ENCODE results near the gene CYB5D1. TPM values are rescaled to one million over a fixed set of nuclear protein-coding genes. Genes with fewer than 3 reads are reported as not detected.

Gene CYB5D1
- total RNA-seq, 2 experiments from 2014 or later, result 7.3 to 7.9 TPM

DNA sequence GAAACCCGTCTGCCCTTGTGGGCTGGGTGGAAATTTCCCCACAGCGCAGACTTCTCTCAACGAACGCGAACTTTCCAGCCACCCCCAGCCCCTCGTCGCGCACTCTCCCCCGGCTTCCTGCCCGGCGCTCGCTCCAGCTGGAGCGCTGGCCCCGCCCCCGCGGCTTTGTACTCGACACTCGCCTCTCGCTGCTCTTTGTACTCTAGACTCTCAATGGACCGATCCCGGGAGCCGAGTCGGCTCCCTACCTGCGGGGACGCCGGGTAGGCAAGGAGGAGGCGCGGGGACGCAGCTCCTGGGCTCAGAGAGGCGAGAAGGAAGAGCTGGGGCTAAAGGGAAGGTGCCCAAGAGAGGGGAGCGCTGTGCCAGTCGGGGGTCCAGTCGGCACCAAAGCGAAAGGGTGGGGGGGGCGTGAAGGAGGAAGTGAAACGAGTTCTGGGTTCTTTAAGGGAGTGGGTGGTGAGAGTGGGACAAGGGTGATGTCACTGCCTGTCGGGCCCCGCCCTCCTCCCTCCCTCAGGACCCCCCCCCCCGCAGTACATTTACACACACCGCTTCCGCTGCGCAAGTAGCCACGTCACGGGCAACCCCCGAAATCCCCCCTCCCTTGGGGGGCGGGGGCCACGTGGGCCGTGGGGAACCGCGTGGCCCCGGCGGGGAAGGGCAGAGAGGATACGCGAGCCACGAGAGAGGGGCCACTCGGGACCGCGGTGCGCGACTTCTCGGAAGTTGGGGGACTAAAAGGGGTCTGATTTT, 14.1 kb upstream of the CYB5D1 start:
- H3K27me3 Mint-ChIP-seq, result no peaks in the 10 kb centered on the region
- H3K4me3 Mint-ChIP-seq, result peak overlapping the region; percentile 100
- peaks cover 37% of the 10 kb centered on the region for H3K4me1 Mint-ChIP-seq
- POLR2A ChIA-PET, result interaction anchor here (1.0 to 1.7 kb wide), 5 partner anchors 9 to 602 kb away, joined by 3 to 6 read pairs (median 3); partner anchors contain the start of genes KDM6B and NAA38
- ATAC-seq (ENCODE audit: low read depth) (peak; percentile 16), DNase-seq (peak; percentile 82)
- peak overlapping the region; percentile 99 for H3K27ac Mint-ChIP-seq
- peaks cover 2% of the 10 kb centered on the region for H3K36me3 Mint-ChIP-seq
- H3K9me3 Mint-ChIP-seq, result no peaks in the 10 kb centered on the region

DNA sequence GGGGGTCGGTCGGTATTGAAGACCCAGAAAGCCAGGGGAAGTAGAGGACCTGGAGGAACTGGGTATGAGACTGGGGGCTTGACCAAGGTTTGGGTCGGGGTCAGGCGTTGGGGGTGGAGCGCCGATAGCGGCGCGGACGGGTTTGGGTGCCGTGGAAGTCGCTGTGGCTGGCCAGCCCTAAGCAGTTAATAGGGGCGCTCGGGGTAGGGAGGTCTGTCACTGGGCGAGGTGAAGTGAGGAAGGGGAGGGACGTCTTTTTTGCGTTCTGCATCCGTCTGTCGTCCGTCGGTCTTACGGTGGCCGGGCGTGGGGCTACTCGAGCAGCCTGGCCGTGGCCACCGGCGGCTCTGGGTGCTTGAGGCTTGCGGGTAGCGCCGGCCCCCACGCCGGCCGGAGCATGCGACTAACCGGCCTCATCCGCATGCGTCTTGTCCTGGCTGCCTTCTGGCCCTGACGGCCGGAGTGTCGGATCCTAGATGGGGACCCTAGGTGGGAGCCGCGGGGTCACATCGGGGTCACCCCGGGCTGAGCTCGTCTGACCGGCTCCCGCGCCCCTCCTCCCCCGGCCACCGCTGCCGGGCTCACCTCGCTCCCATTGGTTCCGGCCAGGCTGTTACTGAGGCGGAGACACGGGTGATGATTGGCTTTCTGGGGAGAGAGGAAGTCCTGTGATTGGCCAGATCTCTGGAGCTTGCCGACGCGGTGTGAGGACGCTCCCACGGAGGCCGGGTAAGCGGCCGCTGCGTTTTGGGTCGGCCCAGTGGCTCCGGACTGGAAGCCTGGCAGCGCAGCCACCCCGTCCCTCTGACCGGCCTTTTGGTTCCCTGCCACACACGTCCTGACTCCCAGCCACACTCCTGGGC, 13.3 kb upstream of the CYB5D1 start:
- peak; percentile 66 for ATAC-seq (ENCODE audit: low read depth)
- Mint-ChIP-seq H3K36me3 (peaks cover 2% of the 10 kb centered on the region), H3K27me3 (no peaks in the 10 kb centered on the region), H3K9me3 (no peaks in the 10 kb centered on the region), H3K4me3 (peak overlapping the region; percentile 100), H3K27ac (peak overlapping the region; percentile 99), H3K4me1 (peaks cover 30% of the 10 kb centered on the region)
- POLR2A ChIA-PET, result interaction anchor here (0.8 to 1.7 kb wide), 7 partner anchors 10 to 329 kb away, joined by 3 to 18 read pairs (median 6); partner anchors contain the start of genes KDM6B, NAA38 and RNF227
- DNase-seq, result peak; percentile 82

DNA sequence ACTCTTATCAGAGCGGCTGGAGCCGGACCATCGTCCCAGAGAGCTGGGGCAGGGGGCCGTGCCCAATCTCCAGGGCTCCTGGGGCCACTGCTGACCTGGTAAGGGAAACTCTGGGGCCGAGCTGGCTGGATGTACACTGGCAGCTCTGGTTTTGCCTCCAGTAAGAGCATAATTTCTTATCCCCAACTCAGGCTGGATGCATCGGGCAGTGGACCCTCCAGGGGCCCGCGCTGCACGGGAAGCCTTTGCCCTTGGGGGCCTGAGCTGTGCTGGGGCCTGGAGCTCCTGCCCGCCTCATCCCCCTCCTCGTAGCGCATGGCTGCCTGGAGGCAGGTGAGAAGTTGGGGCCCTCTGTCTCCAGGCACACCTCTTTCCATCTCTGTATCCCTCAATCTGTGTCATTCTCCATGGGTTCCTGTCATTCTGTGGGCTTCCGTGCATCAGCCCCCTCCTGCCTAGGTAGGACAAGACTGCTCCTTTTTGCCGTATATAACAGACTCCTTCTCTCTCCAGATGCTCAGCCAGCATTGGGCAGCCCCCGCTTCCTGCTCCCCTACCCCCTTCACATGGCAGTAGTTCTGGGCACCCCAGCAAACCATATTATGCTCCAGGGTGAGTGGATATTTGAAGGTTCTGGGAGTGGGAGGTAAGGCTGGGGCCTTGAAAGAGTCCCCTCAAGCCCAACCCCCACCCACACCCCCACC, 12.3 kb upstream of the CYB5D1 start:
- no peaks in the 10 kb centered on the region for H3K9me3 Mint-ChIP-seq
- peak overlapping the region; percentile 100 for H3K4me3 Mint-ChIP-seq
- DNase-seq (no peak), ATAC-seq (ENCODE audit: low read depth) (no peak)
- POLR2A ChIA-PET, result interaction anchor here (0.8 to 1.5 kb wide), 6 partner anchors 11 to 328 kb away, joined by 3 to 18 read pairs (median 5); partner anchors contain the start of genes KDM6B, NAA38 and RNF227
- H3K4me1 Mint-ChIP-seq, result peaks cover 25% of the 10 kb centered on the region
- no peaks in the 10 kb centered on the region for H3K27me3 Mint-ChIP-seq
- peaks cover 2% of the 10 kb centered on the region for H3K36me3 Mint-ChIP-seq
- peak overlapping the region; percentile 99 for H3K27ac Mint-ChIP-seq

DNA sequence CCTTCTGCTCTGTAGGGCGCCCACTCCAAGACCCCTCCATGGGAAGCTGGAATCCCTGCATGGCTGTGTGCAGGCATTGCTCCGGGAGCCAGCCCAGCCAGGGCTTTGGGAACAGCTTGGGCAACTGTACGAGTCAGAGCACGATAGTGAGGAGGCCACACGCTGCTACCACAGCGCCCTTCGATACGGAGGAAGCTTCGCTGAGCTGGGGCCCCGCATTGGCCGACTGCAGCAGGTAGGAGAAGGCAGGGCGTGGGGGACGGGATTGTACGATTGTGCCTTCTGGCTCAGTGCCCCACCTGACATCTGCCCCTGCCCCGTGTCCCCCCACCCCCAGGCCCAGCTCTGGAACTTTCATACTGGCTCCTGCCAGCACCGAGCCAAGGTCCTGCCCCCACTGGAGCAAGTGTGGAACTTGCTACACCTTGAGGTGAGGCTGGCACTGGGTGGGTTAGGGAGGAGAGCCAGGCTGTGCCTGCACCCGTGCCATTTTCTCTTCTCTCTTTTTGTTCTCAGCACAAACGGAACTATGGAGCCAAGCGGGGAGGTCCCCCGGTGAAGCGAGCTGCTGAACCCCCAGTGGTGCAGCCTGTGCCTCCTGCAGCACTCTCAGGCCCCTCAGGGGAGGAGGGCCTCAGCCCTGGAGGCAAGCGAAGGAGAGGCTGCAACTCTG, 11.6 kb upstream of the CYB5D1 start:
- H3K27ac Mint-ChIP-seq, result no peak overlapping the region
- H3K9me3 Mint-ChIP-seq, result no peaks in the 10 kb centered on the region
- H3K4me1 Mint-ChIP-seq, result peaks cover 24% of the 10 kb centered on the region
- no peak for ATAC-seq (ENCODE audit: low read depth)
- POLR2A ChIA-PET, result interaction anchor here (1.5 kb wide), 1 partner anchor 40 kb away, joined by 4 read pairs; no protein-coding TSS in a partner anchor
- H3K4me3 Mint-ChIP-seq, result no peak overlapping the region
- no peaks in the 10 kb centered on the region for H3K27me3 Mint-ChIP-seq
- no peak for DNase-seq
- H3K36me3 Mint-ChIP-seq, result peaks cover 2% of the 10 kb centered on the region

DNA sequence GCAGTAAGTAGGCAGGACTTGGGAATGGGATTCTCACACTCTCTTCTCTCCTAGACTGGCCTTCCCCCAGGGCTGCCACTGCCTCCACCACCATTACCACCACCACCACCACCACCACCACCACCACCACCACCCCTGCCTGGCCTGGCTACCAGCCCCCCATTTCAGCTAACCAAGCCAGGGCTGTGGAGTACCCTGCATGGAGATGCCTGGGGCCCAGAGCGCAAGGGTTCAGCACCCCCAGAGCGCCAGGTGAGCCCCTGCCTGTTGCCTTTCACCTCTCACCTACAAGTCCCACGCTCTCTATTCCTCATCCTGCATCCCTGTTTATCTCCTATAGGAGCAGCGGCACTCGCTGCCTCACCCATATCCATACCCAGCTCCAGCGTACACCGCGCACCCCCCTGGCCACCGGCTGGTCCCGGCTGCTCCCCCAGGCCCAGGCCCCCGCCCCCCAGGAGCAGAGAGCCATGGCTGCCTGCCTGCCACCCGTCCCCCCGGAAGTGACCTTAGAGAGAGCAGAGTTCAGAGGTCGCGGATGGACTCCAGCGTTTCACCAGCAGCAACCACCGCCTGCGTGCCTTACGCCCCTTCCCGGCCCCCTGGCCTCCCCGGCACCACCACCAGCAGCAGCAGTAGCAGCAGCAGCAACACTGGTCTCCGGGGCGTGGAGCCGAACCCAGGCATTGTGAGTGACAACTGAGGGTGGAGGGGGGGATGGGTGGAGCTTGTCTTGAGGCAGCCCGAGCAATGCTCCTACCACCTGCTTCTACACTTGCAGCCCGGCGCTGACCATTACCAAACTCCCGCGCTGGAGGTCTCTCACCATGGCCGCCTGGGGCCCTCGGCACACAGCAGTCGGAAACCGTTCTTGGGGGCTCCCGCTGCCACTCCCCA, 10.8 kb upstream of the CYB5D1 start:
- peaks cover 2% of the 10 kb centered on the region for H3K36me3 Mint-ChIP-seq
- H3K9me3 Mint-ChIP-seq, result no peaks in the 10 kb centered on the region
- no peak overlapping the region for H3K27ac Mint-ChIP-seq
- DNase-seq (no peak), ATAC-seq (ENCODE audit: low read depth) (no peak)
- H3K27me3 Mint-ChIP-seq, result no peaks in the 10 kb centered on the region
- peaks cover 25% of the 10 kb centered on the region for H3K4me1 Mint-ChIP-seq
- H3K4me3 Mint-ChIP-seq, result no peak overlapping the region
- POLR2A ChIA-PET, result no interaction called here

DNA sequence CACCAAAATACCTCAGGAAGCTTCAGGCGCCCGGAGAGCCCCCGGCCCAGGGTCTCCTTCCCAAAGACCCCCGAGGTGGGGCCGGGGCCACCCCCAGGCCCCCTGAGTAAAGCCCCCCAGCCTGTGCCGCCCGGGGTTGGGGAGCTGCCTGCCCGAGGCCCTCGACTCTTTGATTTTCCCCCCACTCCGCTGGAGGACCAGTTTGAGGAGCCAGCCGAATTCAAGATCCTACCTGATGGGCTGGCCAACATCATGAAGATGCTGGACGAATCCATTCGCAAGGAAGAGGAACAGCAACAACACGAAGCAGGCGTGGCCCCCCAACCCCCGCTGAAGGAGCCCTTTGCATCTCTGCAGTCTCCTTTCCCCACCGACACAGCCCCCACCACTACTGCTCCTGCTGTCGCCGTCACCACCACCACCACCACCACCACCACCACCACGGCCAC, 9.6 kb upstream of the CYB5D1 start:
- DNase-seq (no peak), ATAC-seq (ENCODE audit: low read depth) (no peak)
- no peak overlapping the region for H3K4me3 Mint-ChIP-seq
- H3K4me1 Mint-ChIP-seq, result peaks cover 20% of the 10 kb centered on the region
- peaks cover 2% of the 10 kb centered on the region for H3K36me3 Mint-ChIP-seq
- POLR2A ChIA-PET, result no interaction called here
- H3K27me3 Mint-ChIP-seq, result no peaks in the 10 kb centered on the region
- no peak overlapping the region for H3K27ac Mint-ChIP-seq
- no peaks in the 10 kb centered on the region for H3K9me3 Mint-ChIP-seq

DNA sequence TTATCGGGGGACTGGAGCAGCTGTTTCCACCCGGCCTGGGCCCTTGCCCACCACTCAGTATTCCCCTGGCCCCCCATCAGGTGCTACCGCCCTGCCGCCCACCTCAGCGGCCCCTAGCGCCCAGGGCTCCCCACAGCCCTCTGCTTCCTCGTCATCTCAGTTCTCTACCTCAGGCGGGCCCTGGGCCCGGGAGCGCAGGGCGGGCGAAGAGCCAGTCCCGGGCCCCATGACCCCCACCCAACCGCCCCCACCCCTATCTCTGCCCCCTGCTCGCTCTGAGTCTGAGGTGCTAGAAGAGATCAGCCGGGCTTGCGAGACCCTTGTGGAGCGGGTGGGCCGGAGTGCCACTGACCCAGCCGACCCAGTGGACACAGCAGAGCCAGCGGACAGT, 9.1 kb upstream of the CYB5D1 start:
- H3K4me3 Mint-ChIP-seq, result no peak overlapping the region
- ATAC-seq (ENCODE audit: low read depth), result no peak
- H3K4me1 Mint-ChIP-seq, result peaks cover 19% of the 10 kb centered on the region
- H3K27me3 Mint-ChIP-seq, result no peaks in the 10 kb centered on the region
- DNase-seq, result no peak
- POLR2A ChIA-PET, result no interaction called here
- H3K9me3 Mint-ChIP-seq, result no peaks in the 10 kb centered on the region
- no peak overlapping the region for H3K27ac Mint-ChIP-seq
- H3K36me3 Mint-ChIP-seq, result peaks cover 2% of the 10 kb centered on the region

DNA sequence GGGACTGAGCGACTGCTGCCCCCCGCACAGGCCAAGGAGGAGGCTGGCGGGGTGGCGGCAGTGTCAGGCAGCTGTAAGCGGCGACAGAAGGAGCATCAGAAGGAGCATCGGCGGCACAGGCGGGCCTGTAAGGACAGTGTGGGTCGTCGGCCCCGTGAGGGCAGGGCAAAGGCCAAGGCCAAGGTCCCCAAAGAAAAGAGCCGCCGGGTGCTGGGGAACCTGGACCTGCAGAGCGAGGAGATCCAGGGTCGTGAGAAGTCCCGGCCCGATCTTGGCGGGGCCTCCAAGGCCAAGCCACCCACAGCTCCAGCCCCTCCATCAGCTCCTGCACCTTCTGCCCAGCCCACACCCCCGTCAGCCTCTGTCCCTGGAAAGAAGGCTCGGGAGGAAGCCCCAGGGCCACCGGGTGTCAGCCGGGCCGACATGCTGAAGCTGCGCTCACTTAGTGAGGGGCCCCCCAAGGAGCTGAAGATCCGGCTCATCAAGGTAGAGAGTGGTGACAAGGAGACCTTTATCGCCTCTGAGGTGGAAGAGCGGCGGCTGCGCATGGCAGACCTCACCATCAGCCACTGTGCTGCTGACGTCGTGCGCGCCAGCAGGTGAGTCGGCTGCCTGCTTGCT, 8.6 kb upstream of the CYB5D1 start:
- H3K4me1 Mint-ChIP-seq, result peaks cover 16% of the 10 kb centered on the region
- ATAC-seq (ENCODE audit: low read depth), result no peak
- H3K36me3 Mint-ChIP-seq, result peaks cover 2% of the 10 kb centered on the region
- H3K9me3 Mint-ChIP-seq, result no peaks in the 10 kb centered on the region
- no peak overlapping the region for H3K27ac Mint-ChIP-seq
- POLR2A ChIA-PET, result no interaction called here
- no peak overlapping the region for H3K4me3 Mint-ChIP-seq
- no peaks in the 10 kb centered on the region for H3K27me3 Mint-ChIP-seq
- DNase-seq, result no peak

DNA sequence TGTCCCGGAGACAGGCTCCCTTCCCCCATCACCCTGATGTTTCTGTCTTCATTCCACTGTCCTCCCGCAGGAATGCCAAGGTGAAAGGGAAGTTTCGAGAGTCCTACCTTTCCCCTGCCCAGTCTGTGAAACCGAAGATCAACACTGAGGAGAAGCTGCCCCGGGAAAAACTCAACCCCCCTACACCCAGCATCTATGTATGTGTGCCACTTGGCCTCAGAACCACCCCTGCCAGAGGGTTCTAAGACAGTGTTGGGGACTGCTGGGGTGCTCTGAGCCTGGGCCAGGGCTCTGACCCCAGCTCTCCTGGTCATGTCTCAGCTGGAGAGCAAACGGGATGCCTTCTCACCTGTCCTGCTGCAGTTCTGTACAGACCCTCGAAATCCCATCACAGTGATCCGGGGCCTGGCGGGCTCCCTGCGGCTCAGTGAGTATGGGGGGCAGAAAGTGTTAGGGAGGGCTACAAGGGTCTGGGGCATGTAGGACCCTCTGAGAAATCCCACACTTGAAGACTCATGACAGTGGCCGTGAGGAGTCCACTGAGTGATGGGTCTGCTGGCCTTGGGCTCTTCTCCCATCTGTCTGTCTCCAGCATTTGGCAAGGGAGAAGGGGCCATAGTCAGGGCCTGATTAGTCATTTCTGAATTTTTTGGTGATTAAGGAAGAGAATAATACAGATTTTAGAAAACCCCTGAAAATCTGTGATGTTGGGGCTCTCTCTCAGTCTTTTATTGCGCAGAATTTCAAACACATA, 7.9 kb upstream of the CYB5D1 start:
- Mint-ChIP-seq H3K27ac (no peak overlapping the region), H3K9me3 (no peaks in the 10 kb centered on the region), H3K27me3 (no peaks in the 10 kb centered on the region), H3K4me1 (peaks cover 15% of the 10 kb centered on the region), H3K36me3 (peaks cover 2% of the 10 kb centered on the region), H3K4me3 (no peak overlapping the region)
- ATAC-seq (ENCODE audit: low read depth) (no peak), DNase-seq (no peak)
- POLR2A ChIA-PET, result interaction anchor here (2.0 to 2.1 kb wide), 2 partner anchors 12 to 15 kb away, joined by 11 read pairs; partner anchors contain the start of gene KDM6B

DNA sequence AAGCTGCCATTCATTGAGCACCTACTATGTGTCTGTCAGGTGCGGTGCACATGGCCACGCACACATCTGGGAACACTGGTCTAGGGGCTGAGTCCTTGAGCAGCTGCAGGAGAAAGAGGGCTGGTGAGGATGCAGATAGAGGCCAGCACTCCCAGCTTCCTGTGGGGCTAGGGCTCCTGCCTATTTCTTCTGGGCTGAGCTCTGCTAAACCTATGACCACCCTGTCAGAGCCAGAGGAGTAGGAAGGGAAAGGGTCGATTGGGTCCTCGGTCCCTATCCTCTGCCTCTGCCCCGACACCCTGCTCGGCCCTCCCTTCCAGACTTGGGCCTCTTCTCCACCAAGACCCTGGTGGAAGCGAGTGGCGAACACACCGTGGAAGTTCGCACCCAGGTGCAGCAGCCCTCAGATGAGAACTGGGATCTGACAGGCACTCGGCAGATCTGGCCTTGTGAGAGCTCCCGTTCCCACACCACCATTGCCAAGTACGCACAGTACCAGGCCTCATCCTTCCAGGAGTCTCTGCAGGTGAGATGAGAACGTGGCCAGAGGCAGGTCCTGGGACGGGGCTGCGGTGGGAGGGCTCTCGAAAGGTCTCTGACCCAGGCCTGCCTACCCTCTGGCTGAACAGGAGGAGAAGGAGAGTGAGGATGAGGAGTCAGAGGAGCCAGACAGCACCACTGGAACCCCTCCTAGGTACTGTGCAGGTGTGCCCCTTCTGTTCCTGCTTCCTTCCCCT, 6.9 kb upstream of the CYB5D1 start:
- Mint-ChIP-seq H3K27ac (peak overlapping the region; percentile 58), H3K27me3 (no peaks in the 10 kb centered on the region), H3K4me1 (peaks cover 16% of the 10 kb centered on the region), H3K36me3 (peaks cover 2% of the 10 kb centered on the region), H3K4me3 (peak overlapping the region; percentile 81), H3K9me3 (no peaks in the 10 kb centered on the region)
- DNase-seq (no peak), ATAC-seq (ENCODE audit: low read depth) (no peak)
- POLR2A ChIA-PET, result interaction anchor here (0.7 to 2.1 kb wide), 5 partner anchors 8 to 50 kb away, joined by 3 to 11 read pairs (median 3); partner anchors contain the start of gene KDM6B
